Jurkat, Clone E6-1 (cell line): ENCODE data around the gene KANK2.
A peak's percentile ranks its signal among the peaks of the same experiment; 100 is the strongest.
"Not testable (repeated sequence)": the region's sequence is repeated elsewhere in the genome, so short reads cannot be mapped to it uniquely, and the experiment has no call there.

Experiments used
- DNase-seq: peaks from one replicate; pipeline ENCODE4 v3.0.0-alpha.2; 2011; ENCODE audit warnings: low read depth, low spot score
- H3K4me3 ChIP-seq: 2 replicates; pipeline ENCODE4 v1.5.1; 2011; ENCODE audit warnings: mild to moderate bottlenecking, low read length, control low read depth, moderate library complexity

Gene KANK2

DNA sequence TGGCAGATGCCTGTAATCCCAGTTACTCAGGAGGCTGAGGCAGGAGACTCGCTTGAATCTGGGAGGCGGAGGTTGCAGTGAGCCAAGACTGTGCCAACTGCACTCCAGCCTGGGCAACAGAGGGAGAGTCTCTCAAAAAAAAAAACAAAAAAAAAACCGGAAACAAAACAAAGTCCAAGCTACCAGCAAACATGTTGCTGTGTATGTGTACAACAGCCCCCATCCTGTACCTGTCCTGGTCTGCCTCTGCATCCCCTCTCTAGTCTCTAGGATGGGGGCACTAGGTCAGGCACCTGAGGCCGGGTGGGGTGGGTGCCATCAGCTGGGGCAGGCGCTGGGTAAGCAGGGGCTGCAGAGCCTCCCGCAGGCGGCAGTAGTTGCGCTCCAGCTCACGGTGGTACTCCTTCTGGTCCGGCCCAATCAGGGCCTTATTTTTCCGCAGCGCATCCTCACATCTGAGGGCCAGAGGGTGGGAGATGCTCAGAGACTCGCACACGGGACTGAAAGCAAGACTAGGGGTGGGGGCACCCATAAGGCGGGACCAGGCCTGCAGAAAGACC, 2.8 kb upstream of the KANK2 start:
- no peak for DNase-seq
- H3K4me3 ChIP-seq, result no peak overlapping the region

GRCh38 chr19:11199517-11199916, 2.2 kb upstream of the KANK2 start:
- DNase-seq, result no peak

DNA sequence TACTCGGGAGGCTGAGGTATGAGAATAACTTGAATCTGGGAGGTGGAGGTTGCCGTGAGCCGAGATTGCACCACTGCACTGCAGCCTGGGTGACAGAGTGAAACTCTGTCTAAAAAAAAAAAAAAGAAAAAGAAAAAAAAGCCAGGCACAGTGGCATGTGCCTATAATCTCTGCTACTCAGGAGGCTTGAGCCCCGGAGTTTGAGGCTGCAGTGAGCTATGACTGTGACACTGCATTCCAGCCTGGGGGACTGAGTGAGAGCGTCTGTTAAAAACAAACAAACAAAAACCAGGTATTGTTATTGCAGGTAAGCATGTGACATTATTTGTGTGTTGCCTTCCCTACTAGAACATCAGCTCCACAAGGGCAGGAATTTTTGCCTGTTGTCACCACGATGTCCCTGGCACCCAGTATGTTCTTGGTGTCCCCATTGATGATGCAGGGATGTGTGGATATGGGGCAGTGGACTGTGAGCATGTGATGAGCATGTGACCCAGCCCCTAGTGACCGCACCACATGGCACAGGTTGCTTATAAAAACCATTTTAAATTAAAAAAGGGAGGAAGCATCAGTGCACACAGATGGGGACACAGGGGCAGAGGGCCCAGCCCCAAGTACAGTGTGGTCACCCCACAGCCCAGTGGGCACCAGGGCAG, 1.6 kb upstream of the KANK2 start:
- H3K4me3 ChIP-seq, result no peak overlapping the region
- no peak for DNase-seq

More at GRCh38 chr19:11199517-11199916, 2.2 kb upstream of the KANK2 start:
- H3K4me3 ChIP-seq, result no peak overlapping the region

DNA sequence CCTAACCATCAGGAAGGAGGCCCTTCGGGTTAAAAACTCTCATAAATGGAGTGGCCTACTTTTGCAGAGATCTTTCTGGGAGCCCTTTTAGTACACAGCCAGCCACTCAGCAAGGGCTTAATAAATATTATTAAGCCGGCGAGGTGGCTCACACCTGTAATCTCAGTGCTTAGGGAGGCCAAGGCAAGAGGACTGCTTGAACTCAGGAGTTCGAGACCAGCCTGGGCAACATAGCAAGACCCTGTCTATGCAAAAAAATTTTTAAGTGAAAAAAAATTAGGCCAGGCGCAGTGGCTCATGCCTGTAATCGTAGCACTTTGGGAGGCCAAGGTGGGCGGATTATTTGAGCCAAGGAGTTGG, 810 bp upstream of the KANK2 start:
- peak overlapping the region; percentile 26; the same call in 1 of the 2 replicates for H3K4me3 ChIP-seq
- DNase-seq, result no peak

DNA sequence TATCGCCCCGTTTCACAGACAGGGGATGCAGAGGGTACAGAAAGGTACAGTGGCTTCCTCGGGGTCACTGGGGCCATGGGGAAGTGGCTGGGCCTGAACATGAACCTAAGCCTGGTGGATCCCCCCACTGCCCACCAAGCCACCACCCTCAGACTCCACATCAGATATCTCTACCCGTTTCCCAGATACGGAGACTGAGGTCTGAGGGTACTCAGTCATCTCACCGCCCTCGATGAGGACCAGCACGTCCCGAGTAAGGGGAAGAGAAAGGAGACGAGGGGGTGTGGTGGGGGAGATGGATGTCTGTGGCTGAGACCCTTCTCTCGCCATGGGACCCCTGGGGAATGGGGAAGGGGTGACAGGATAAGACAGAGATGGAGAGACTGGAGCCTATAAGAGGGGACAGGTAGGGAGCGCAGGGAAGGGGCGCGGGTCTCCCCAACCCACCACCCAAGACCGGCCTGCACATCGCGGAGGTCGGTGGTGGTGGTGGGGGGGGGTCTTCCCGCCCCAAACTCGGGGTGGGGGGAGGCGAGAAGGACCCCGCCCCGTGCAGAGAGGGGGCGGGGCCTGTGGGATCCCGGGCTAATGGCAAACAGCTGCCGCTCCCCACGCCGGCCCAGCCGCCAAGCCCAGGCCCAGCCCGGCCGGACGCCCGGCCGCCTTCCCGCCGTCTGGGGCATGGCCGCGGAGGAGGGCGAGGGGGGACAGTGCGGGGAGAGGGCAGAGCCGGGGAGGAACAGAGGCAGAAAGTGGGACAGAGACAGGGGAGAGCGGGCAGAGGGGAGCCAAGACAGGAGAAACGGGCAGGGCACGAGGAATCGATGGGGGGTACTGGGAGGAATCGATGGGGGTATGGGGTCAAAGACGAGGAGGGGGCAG, 698 bp downstream of the KANK2 start:
- DNase-seq, result no peak
- H3K4me3 ChIP-seq, result peak overlapping the region; percentile 62

- H3K4me3 ChIP-seq, result no peak overlapping the region
Measured at GRCh38 chr19:11195681-11196080, 1.7 kb downstream of the KANK2 start.

DNA sequence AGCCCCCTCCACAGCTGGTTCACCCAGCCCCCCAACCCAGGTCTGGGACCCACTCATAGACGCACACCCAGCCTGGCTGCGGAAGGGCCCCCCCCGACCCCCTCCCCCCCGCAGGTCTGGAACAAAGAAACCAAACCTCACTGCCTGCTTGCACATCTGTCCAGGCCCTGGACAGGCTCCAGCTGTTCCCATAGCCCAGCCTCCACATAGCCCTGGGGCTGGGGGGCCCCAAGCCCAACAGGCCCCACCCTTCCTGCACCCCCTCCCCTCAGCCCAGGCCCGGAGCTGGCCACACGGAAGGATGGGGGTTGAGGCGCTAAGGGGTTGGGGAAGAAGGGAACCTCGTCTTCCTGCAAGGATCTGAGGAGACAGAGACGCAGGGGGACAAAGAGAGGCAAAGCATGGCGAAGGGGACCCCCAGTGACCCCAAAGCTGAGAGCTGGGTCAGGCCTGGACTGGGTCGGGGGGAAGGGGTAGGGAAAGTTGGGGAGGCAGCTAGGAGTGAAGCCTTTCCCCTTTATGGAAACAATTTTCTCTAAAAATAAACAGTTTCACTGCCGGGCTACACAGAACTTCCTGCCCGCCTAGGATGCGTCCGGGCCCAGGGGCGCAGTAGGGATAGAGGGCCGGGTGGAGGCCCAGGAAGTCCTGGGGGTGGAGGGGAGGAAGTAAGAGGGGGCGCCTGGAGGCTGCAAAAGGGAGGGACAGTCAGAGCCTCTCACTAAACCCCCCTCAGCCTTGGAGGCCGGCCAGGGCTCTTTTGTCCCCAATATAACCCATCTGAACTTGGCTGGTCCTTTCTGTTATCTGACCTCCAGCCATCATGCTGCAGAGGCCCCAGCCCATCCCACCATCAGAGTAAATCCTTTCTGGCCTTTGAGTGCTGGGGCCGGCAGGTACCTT, 2.4 kb downstream of the KANK2 start:
- DNase-seq, result no peak
- no peak overlapping the region for H3K4me3 ChIP-seq

More at GRCh38 chr19:11195681-11196080, 1.7 kb downstream of the KANK2 start:
- DNase-seq, result no peak

DNA sequence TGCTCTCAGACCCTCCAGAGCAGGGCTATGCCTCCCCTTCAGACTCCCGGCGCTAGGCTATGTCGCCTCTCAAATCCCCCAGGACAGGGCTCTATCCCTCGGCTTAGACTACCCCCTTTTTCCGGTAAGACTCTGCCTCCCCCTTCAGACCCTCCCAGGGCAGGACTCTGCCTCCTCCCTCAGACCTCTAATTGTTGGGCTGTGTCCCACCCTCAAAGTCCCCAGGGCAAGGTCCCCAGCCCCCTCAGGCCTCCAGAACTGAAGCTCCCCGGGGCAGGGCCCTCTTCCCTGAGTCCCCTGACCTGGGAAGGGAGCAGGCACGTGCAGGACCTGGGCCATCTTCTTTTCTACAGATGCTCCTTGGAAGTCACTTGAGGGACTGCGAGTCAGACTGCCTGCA, 3.2 kb downstream of the KANK2 start:
- DNase-seq, result no peak
- H3K4me3 ChIP-seq, result no peak overlapping the region

DNA sequence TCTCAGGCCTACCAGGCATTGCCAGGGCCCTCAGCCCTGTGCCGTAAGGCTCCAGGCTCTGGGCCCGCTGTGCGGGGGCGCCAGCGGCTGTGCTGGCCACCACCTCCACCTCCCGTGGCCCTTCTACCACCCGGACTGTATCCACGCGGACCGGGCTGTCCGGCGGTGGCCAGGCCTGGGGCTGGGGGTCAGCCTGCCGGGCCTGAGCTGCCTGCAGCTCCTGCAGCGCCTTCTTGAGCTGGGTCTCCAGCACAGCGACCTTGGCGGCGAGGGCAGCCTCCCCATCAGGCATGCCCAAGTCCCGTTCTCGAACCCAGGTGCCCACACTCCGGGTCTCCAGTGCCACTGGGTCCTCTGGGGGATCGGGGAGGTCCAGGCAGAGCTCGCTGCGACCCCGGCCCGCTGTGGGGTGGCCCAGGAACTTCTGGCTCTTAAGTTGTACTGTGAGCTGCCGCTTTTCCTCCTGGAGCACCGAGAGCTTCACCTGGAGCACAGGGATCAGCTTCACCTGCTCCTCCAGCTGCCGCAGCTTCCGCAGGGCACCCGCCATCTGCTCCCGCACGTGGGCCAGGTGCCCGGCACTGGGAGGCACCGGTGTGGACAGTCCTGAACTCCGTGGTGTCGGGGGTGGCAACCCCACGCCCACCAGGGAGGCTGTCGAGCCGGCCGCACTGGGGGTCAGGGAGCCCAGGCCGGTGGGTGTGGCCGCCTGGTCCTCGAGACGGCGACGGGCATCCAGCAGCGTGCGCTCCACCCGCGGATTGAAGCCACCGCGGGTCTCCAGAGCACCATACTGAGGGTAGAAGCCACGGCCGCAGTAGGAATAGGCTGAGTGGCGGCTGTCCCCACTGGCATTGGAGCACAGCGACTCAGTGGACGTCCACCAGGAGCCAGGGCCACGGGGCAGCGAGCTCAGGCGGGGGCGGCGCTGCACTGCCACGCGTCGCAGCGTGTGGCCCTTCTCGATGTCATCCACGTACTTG, 4.1 kb downstream of the KANK2 start:
- H3K4me3 ChIP-seq, result no peak overlapping the region
- no peak for DNase-seq

GRCh38 chr19:11191934-11192333, 5.4 kb downstream of the KANK2 start:
- no peak overlapping the region for H3K4me3 ChIP-seq
- DNase-seq, result no peak

DNA sequence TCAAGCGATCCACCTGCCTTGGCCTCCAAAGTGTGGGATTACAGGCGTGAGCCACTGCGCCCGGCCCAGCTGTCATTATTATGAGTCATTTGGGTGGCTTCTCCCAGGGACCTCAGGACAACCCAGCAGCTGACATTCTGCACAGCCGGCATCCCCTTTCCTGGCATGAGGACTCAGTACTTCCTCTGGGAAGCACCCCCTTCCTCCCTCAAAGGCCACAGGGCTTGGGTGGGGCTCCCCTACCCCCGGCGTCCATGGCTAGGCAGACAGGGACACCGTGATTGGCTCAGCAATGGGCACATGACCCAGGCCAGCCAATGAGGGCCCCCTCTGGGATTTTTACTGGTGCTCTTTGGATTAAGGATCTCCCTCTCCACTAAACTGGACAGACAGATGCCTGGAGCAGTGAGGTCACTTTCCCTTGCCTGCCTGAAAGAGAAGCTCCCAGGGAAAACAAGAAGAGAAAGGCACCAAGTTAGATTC, 6.0 kb downstream of the KANK2 start:
- DNase-seq, result no peak
- no peak overlapping the region for H3K4me3 ChIP-seq

GRCh38 chr19:11190501-11190900, 6.8 kb downstream of the KANK2 start:
- H3K4me3 ChIP-seq, result no peak overlapping the region
- no peak for DNase-seq

- DNase-seq, result no peak
- no peak overlapping the region for H3K4me3 ChIP-seq
Measured at GRCh38 chr19:11187441-11187840, 9.9 kb downstream of the KANK2 start.

- no peak overlapping the region for H3K4me3 ChIP-seq
- DNase-seq, result no peak
Measured at GRCh38 chr19:11182994-11183393, 14.4 kb downstream of the KANK2 start.

- DNase-seq, result no peak
- no peak overlapping the region for H3K4me3 ChIP-seq
Measured at GRCh38 chr19:11181488-11181887, 15.9 kb downstream of the KANK2 start.

DNA sequence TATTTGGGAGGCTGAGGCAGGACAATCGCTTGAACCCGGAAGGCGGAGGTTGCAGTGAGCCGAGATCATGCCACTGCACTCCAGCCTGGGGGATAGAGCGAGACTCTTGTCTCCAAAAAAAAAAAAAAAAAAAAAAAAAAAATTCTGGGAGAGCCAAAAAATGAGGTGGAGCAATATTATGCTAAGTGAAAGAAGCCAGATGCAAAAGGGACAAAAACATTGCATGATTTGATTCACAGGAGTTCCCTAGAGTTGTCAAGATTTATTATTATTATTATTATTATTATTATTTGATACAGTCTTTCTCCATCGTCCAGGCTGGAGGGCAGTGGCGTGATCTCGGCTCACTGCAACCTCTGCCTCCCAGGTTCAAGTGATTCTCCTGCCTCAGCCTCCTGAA, 16.4 kb downstream of the KANK2 start:
- not testable (repeated sequence) for DNase-seq, H3K4me3 ChIP-seq

GRCh38 chr19:11180346-11180745, 17.0 kb downstream of the KANK2 start:
- H3K4me3 ChIP-seq, result no peak overlapping the region
- no peak for DNase-seq

DNA sequence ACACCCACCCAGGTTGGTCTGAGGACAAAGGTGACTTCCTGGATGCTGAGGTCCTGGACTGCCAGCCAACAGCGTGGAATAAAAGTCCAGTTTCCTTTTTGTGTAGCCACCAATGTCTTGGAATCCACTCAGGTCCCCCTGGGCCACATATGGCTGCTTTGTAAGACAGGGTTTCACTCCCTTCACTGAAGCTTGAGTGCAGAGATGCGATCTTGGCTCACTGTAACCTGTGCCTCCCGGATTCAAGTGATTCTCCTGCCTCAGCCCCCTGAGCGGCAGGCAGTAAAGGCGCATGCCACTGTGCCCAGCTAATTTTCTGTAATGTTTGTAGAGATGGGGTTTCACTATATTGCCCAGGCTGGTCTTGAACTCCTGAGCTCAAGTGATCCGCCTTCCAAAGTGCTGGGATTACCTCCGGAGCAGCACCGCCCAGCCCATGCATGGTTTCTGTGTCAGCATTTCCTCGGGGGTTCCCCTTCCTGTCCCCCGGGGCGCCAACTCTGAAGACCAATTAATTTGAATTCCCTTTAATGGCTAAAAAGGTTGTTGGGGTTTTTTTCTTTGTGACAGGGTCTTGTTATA, 17.5 kb downstream of the KANK2 start:
- H3K4me3 ChIP-seq, result no peak overlapping the region
- no peak for DNase-seq
